Measurements from ENCODE around the gene GRHPR.
"Not testable (repeated sequence)": the region's sequence is repeated elsewhere in the genome, so short reads cannot be mapped to it uniquely, and the experiment has no call there.

Gene GRHPR

DNA sequence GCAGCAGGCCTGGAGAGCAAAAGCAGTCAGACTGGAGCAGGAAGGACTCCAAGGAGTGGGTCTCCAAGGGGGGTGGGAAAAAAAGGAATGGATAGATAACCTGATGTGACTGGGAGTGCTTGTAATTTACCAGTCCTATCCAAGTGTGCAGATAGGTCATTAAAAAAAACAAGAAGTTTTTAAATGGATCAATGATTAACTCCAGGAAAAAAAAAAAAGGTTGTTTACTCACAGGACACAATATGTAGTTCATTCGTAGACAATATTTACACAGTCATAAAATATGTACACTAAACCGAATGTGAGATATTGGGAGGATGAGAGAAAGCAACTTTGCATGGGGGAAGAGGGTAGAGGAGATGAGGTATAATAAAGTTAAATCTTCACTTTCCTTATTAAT lies 22.4 kb downstream of the GRHPR start:
- no peak for DNase-seq (ENCODE audit: low read depth in 3 of 3, low spot score in 1 of 3)

DNA sequence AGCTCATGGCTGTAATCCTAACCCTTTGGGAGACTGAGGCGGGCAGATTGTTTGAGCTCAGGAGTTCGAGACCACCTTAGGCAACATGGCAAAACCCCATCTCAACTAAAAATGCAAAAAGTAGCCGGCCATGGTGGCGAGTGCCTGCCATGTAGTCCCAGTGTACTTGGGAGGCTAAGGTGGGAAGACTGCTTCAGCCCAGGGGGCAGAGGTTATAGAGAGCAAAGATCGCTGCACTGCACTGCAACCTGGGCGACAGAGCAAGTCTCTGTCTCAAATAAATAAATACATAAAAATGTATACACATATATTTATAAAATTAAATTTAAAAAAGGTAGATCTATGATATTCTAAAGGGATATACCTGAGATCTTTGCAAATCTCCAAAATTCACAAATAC lies 23.3 kb downstream of the GRHPR start:
- DNase-seq (ENCODE audit: low read depth in 3 of 3, low spot score in 1 of 3) = no peak

DNA sequence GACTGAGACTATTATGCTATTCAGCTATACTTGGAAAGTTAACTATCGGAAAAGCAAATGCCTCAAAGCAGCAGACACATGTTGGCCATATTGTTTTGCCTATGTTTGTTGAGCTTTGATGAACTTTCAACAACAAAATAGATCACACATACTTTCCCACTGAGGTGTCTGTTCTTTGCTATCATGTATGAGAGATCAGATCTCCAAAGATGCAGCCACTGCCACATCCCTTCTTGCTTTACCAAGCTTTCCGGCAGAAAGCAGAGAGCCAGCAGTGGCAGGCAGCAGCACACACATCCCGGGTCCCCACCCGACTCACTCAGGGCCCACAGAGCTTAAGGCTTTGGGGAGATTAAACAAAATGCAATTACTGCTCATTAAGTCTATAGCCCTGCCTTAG lies 23.9 kb downstream of the GRHPR start:
- DNase-seq (ENCODE audit: low read depth in 3 of 3, low spot score in 1 of 3) = no peak

DNA sequence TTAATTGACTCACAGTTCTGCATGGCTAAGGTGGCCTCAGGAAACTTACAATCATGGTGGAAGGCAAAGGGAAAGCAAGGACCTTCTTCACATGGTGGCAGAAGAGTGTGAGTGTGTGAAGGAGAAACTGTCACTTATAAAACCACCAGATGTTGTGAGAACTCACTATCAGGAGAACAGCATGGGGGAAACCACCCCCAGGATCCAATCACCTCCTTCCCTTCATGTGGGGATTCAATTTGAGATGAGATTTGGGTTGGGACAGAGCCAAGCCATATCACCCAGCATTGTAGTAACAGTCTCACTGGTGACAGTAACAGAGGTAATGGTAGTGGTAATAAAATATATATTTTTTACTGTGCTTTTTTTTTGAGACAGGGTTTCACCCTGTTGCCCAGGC lies 24.6 kb downstream of the GRHPR start:
- DNase-seq (ENCODE audit: low read depth in 3 of 3, low spot score in 1 of 3) = no peak

DNA sequence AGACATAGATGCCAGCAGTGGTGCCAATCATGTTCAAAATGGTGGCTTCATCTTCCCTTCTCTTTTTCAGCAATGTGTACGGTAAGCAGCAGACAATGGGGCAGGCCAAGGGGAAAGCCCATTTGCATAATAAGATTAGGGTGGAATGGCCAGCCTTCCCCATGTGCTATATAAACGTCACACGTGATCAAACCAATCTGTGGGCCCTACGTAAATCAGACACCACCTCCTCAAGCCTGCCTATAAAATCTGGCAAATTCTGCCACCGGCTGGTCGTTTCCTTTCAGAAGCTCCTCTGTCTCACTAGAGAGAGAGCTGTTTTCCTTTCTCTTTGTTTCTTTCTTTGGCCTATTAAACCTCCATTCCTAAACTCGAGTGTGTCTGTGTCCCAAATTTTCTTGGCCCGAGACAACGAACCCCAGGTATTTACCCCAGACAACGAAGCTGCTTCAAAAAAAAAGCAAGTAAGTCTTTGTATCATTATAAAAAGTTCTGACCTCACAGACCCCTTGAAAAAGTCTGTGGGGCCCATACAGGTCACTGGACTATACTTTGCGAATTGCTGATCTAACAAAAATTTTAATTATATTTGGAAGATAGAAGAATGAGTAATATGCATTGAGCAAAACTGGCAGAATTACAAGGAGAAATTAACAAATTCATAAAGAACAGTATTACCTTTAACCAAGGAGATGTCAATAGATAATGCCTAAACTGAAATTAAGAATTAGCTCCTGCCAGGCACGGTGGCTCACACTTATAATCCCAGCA lies 27.6 kb downstream of the GRHPR start:
- DNase-seq (ENCODE audit: low read depth in 3 of 3, low spot score in 1 of 3) = no peak

DNA sequence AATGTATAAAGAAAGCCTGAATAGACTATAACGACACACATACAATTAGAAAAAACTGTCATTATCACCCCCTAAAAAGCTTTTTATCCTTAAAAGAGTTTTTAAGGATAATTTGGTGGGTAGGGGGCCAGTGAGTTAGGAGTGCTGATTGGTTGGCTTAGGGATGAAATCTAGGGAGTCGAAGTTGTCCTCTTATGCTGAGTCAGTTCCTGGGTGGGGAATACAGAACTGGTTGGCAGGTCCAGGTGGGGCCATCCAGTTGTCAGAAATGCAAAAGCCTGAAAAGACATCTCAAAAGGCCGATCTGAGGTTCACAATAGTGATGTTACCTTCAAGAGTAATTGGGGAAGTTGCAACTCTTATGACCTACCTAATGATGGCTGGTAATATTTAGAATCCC lies 29.1 kb downstream of the GRHPR start:
- DNase-seq (ENCODE audit: low read depth in 3 of 3, low spot score in 1 of 3) = no peak

DNA sequence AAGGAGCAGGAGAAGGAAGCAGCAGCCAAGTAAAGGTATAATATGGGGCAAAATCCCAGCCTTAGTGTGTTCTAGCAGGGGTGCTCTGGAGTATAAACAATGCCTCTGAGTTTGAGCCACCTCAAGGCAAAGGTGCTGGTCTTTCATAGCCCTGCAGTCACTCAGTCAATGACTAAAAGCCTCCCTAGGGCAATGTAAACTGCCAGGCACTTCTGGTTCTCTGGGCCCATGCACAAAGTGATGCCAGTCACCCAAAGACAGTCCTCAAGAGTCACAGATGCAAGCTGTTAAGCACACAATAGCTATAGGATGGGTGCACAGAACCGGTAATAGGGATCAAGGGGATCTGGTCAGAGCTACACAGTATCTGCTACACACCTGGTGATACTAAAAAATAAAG lies 30.1 kb downstream of the GRHPR start:
- no peak for DNase-seq (ENCODE audit: low read depth in 3 of 3, low spot score in 1 of 3)

DNA sequence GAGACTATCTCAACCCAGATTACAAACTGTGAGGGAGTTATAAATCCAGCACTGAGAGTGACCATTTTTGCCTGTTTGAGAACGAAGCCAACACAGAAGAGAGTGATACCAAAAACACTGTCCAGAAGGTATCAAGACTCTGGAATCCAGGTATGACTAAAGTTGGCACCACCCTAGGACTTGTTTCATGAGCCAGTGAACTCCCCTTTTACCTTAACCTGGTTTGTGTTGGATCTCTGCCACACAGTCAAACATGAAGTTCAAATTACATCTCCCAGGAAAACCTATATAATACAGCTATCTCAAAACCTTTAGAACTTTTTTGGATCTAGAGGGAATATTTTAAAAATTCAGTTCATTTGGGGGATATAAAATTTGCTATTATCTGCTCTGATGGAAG lies 31.3 kb downstream of the GRHPR start:
- DNase-seq (ENCODE audit: low read depth in 3 of 3, low spot score in 1 of 3) = no peak

DNA sequence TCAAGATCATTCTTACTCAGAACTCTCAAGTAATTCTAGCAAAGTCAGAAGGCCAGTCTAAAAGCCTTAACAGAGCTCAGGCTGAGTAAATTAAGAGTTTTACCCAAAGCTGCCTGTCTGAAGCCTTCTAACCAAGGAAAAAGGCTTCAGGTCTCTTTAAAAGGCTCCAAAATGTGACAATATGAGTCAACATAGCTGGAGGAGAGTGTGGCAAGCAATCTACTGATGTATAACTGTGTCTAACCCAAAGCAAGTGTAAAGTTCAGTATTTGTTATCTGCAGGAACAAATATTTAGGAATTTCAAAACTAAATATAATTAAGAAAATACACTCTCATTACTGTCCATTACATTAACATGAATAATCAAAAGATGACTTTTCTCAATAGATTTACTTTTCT lies 31.7 kb downstream of the GRHPR start:
- no peak for DNase-seq (ENCODE audit: low read depth in 3 of 3, low spot score in 1 of 3)

DNA sequence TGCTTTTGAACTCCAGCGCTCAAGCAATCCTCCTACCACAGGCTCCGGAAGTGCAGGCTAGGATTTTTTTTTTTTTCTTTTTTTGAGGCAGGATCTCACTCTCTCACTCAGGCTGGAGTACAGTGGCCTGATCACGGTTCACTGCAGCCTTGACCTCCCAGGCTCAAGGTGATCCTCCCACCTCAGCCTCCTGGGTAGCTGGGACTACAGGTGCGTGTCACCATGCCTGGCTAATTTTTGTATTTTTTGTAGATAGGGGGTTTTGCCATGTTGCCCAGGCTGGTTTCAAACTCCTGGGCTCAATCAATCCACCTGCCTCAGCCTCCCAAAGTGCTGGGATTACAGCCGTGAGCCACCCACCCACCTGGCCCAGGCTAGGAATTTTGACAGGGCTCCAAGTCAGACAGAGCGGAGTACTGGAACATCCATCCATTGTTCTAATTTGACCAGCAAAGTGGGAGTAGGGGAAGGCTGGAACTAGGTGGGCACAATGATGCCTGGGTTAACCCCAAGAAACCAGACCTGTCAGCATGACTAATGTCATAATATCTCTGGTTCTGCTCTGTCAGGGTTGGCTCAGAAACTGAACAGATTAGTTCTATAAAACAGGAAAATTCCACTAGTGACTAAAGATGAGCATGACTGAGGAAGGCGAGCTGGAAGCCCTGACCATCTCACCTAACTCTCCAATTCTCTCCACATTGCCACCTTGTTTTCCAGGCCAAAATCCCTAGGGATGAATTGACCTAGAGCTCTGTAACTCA lies 33.6 kb downstream of the GRHPR start:
- DNase-seq (ENCODE audit: low read depth in 3 of 3, low spot score in 1 of 3) = no peak

DNA sequence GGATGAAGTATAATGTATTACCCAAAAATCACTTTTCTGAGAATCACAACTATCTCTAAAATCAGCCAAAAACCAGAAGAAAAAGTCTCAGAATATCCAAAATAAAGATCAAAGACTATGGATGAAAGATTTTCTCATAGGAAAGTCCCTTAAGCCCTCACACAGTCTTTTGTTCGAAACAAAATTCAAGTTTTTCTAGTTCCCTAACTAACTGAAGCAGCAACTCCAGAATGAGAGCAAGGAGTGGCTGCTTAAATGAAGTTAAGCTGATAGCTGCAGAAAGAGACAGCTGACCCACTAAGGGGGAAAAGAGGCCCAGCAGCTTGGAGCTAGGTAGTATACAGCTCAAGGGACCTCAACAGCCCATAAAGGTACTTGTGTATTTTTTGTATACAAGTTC lies 34.3 kb downstream of the GRHPR start:
- no peak for DNase-seq (ENCODE audit: low read depth in 3 of 3, low spot score in 1 of 3)

DNA sequence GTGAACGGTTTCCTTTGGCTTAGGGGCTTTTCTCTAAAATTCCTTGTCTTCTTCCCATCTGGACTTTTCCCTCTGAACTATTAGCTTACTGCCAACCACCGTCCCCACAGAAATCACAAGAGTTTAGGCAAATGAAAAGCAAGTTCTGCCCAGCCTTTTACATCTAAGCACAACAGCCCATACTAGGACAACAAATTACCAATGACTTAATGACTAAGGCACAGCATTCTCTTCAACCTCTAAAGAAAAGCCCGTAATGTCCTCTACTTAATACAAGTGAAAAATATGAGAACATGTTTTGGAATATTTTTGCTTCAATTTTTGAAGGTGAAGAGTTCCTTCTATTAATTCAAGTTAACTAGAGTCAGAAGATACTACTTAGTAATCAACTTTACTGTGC lies 41.5 kb downstream of the GRHPR start:
- DNase-seq (ENCODE audit: low read depth in 3 of 3, low spot score in 1 of 3) = no peak

DNA sequence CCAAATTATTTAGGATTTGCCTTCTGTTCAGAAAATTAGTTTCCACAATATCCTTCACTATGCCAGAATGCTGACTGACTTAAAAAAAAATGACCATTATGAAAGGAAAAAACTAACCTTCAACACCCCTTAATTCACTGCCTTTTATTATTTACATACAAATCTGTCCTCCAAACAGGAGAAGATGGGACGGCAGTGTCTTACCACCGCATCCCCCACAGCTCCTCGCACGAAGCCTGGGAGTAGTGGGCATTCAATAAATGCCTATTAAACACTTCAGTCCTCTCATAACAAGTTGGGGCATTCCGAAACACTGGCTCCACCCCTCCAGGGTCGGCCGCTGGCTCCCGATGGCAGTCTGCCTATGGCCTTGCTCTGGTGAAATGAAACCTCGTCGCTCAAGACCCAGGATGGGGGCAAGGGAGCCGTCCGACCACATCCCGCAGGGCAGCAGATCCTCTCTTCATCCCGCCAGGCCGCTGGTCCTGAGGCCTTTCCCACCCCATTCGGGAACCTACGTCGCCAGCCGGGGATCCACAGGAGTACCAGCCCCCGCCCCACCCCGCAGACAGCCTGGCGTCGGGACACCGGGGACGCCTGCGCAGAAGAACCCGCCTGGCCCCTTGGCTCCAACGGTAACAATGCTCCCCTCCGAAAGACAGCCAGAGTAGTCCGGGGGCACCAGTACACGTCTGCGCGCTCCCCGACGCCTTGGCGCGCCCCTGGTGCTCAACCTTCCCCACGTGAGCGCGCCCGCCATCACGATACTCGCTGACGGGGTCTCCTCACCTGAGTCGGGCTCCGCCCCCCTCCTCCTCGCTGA lies 42.1 kb downstream of the GRHPR start:
- DNase-seq (ENCODE audit: low read depth in 3 of 3, low spot score in 1 of 3) = peak; percentile 9 to 44 (median 17)

DNA sequence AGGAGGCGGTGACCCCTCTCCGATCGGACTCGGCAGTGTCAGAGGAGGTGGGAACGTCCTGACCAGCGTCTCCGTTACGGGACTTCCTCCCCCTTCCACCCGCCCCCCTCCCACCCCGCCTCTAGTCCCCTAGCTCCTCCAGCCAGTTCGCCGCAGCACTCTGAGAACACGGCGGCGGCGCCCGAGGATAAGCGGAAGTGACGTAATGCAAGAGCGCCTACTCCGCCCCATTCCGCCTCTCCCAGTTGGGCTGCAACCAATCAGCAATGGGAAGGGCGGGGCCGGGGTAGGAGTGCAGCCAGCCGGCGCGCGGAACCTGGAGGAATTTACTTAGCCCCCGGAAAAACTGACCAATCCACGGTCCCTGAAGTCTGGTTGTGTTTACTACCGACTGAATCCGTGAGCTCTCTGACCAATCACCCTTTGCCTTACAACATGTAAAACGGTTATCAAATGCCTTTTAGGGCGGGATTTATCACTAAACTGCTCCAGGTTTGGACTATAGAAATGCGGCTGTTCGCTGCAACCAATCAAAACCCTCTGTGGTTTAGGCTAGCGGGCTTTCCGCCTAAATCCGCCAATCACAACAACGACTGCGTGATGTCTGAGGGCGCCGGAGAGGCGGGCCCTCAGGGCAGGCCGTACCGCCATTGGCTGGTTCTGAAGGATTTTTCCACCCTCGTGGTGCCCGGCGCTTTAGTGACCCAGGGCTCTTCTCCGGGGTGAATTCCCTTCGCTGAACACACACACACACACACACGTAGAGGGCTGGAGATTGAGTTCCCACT lies 42.9 kb downstream of the GRHPR start, which contains the start of gene ZBTB5:
Gene ZBTB5, minus strand, starts transcription at position 202 of the 788 bp plus-strand sequence. CDS start 22,899 bp downstream, outside the sequence.
- peak; percentile 94 to 97 (median 97) for DNase-seq (ENCODE audit: low read depth in 3 of 3, low spot score in 1 of 3)

DNA sequence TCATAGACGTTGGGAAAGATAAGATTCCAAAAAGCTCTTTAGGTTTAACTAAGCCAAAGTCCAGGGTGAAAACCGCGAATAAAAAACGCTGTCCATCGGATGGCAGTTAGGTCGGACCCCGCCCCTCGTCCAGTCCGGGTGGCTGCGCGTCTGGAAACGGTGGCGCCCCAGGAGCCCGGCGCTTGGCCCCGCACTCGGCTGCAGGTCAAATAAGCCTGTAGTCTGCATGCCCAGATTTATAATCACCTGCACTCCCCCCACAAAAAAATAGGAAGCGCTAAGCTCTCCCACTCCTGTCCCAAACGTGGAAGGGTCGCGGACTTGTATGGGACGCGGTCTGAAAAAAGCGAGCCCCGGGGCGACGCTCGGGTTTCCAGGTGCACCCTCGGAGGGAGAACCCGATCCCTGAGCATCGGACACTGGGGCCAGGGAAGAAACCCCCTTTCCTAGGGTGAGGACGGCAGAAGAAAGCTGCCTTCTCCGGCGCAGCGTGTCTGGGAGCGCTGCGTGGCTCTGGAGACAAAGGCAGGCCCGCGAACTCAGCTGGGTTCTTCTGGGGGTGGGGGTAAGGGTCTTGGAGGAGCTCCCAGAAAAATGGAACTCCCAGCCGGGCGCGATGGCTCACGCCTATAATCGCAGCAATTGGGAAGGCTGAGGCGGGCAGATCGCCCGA lies 43.7 kb downstream of the GRHPR start:
- peak in 1 of 3 donors; percentile 14 for DNase-seq (ENCODE audit: low read depth in 3 of 3, low spot score in 1 of 3)

DNA sequence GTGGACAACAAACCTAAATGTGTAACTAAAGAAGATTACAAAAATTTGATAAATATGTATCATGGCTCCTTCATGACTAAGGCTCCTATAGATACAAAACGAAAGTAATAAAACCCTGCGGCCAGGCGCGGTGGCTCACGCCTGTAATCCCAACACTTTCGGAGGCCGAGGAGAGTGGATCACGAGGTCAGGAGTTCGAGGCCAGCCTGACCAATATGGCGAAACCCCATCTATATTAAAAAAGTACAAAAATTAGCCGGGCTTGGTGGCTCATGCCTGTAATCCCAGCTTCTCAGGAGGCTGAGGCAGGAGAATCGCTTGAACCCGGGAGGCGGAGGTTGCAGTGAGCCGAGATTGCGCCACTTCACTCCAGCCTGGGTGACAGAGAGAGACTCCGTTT lies 45.0 kb downstream of the GRHPR start:
- not testable (repeated sequence) for DNase-seq (ENCODE audit: low read depth in 3 of 3, low spot score in 1 of 3)

DNA sequence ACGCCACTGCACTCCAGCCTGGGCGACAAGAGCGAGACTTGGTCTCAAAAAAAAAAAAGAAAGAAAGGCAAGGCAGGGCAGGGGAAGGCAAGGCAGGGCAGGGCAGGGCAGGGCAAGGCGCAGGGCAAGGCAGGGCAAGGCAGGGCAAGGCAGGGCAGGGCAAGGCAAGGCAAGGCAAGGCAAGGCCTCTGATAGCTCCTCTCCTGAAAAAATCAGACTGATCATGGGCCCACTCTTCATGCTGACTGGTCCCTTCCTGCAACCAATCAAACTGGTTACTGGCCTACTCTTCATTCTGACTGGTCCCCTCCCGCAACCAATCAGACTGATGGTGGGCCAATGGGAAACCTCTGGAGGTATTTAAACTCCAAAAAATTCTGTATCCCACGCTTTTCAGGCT lies 46.1 kb downstream of the GRHPR start:
- DNase-seq (ENCODE audit: low read depth in 3 of 3, low spot score in 1 of 3) = no peak

DNA sequence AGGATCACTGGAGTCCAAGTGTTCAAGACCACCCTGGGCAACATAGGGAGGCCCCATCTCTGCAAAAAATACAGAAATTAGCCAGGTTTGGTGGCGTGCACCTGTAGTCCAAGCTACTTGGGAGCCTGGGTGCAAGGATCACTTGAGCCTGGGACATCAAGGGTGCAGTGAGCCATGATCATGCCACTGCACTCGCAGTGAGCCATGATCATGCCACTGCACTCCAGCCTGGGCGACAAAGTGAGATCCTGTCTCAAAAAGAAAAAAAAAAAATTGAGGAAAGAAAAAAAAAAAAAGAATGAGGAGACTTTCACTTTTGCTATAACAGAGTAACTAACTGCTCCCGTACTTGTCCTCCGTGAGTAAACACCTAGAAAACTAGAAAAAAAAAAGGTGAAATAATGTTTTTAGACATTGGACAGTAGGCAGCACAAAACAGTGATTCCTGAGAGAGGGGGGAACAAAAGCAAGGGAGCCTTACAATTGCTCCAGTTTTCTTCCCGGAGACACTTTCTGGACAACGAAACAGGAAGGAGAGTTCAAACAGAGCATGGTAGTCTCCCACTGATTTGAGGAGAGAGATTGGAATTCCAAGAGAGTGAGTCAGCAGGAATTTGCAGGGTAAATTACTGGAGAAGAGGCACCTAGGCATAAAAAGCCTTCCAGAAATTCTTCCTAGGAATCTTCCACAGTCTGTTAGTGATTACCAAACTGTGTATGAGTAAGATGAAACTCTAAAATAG lies 49.6 kb downstream of the GRHPR start:
- DNase-seq (ENCODE audit: low read depth in 3 of 3, low spot score in 1 of 3) = no peak

DNA sequence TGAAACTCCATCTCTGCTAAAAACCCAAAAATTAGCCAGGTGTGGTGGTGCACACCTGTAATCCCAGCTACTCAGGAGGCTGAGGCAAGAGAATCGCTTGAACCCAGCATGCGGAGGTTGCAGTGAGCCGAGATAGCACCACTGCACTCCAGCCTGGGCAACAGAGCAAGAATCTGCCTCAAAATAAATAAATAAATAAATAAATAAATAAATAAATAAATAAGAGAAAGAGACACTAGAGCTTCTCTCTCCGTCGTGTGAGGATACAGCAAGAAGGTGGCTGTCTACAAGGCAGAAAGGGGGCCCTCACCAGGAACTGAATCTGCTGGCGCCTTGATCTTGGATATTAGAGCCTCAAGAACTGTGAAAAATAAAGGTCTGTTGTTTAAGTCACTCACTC lies 51.5 kb downstream of the GRHPR start:
- DNase-seq (ENCODE audit: low read depth in 3 of 3, low spot score in 1 of 3) = not testable (repeated sequence)

DNA sequence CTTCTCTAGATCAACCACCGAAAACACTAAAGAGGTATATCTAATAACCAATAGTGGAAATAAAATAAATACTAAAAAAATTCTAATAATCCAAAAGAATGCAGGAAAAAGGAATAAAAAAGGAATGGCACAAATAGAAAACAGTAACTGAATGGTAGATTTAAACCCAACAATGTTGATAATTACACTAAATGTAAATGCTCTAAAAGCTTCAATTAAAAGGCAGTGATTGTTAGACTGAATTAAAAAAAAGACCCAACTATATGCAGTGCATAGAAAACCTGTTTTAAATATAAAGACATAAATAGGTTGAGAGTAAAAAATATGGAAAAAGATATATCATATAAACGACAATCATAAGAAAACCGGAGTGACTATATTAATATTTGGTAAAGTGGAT lies 51.9 kb downstream of the GRHPR start:
- no peak for DNase-seq (ENCODE audit: low read depth in 3 of 3, low spot score in 1 of 3)

Measured in stimulated activated CD4-positive, alpha-beta T cell treated with anti-CD3 and anti-CD28 coated beads, TNF-alpha, amount 100 ng/mL, for 1 hour (primary cell).